ENCODE results near the gene ZNF445.

ZNF445 gene

DNA sequence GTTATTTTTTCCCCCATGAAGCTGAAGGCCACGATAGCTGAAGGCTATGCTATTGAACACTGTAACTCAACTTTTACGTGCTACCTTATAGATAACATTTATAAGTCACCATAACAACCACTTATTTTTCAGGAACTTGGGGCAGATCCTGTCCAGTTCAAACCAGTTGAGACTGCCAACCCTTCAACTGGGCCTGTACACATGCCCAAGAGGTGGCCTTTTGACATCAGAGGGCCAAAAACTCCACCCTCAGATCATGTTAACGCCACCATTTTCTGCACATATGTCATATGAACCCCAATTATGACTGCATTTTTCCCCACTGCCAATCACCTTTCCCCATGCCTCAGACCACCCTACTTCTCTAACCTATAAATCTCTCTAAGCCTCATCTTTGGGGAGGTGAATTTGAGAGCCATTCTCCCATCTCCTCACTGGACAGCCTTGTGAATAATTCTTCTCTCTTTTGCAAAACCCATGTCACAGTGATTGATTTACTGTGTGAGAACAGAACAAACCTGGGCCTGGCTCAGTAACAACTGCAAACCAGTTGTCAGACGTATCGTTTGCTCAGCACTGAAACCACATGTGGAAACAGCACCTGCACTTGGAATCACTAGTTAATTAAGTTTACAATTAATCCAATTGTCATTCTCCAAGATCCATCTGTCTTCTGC is 42.5 kb downstream of the ZNF445 start:
- no peak for DNase-seq
- Histone ChIP-seq H3K9me3 (no peaks in the 10 kb centered on the region), H3K27ac (no peak overlapping the region), H3K27me3 (no peaks in the 10 kb centered on the region), H3K4me3 (no peak overlapping the region), H3K4me1 (peaks cover 0 to 11% (median 8%) of the 10 kb centered on the region in 4 donors), H3K36me3 (no peaks in the 10 kb centered on the region)
- intact Hi-C loops (cut with DNase I; ENCODE audit: low total_unique reads), result no loop called here
- TF ChIP-seq, protein P1, sequence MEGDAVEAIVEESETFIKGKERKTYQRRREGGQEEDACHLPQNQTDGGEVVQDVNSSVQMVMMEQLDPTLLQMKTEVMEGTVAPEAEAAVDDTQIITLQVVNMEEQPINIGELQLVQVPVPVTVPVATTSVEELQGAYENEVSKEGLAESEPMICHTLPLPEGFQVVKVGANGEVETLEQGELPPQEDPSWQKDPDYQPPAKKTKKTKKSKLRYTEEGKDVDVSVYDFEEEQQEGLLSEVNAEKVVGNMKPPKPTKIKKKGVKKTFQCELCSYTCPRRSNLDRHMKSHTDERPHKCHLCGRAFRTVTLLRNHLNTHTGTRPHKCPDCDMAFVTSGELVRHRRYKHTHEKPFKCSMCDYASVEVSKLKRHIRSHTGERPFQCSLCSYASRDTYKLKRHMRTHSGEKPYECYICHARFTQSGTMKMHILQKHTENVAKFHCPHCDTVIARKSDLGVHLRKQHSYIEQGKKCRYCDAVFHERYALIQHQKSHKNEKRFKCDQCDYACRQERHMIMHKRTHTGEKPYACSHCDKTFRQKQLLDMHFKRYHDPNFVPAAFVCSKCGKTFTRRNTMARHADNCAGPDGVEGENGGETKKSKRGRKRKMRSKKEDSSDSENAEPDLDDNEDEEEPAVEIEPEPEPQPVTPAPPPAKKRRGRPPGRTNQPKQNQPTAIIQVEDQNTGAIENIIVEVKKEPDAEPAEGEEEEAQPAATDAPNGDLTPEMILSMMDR (IDR thresholded peaks at IDR 0.05), result no peak

DNA sequence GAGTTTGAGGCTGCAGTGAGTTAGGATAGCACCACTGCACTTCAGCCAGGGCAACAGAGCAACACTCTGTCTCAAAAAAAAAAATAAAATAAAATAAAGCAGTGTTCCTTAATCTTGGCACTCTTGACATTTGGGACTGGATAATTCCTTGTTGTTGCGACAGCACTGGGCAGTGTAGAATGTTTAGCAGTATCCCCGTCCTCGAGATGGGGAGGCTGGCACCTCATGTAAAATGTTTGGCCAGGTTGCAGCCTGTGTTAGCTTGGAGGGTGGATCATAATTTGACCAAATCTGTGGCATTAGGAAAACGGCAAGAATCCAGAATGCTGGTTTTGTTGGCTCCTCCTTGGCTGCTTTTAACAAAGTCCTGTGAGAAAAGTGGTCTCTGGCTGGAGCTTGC is 47.0 kb downstream of the ZNF445 start:
- TF ChIP-seq, protein P1 (IDR thresholded peaks at IDR 0.05), result no peak
- Histone ChIP-seq H3K27me3 (no peaks in the 10 kb centered on the region), H3K4me3 (no peak overlapping the region), H3K36me3 (no peaks in the 10 kb centered on the region), H3K9me3 (no peaks in the 10 kb centered on the region), H3K4me1 (no peaks in the 10 kb centered on the region), H3K27ac (no peak overlapping the region)
- intact Hi-C loops (cut with DNase I; ENCODE audit: low total_unique reads), result no loop called here
- no peak for DNase-seq

DNA sequence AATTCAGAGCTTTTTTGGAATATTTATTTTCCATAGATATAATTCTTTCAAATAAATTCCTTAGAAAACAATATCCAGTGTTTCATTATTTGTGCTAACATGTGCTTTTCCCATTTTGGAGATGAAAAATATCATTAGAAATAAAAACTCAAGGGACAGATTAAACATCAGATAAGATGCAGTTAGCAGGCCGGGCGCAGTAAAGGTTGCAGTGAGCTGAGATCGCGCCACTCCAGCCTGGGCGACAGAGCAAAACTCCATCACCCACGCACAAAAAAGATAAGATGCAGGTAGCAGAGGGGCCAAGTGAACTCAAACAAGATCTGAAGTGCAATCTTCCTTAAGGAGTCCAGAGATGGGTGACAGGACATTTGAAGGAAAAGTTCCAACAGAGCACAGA is 48.0 kb downstream of the ZNF445 start:
- no peak overlapping the region for H3K4me3 ChIP-seq
- TF ChIP-seq, protein P1 (IDR thresholded peaks at IDR 0.05), result no peak
- no peak for DNase-seq
- H3K36me3 ChIP-seq, result no peaks in the 10 kb centered on the region
- H3K27ac ChIP-seq, result no peak overlapping the region
- no peaks in the 10 kb centered on the region for H3K4me1 ChIP-seq
- H3K27me3 ChIP-seq, result no peaks in the 10 kb centered on the region
- no peaks in the 10 kb centered on the region for H3K9me3 ChIP-seq
- intact Hi-C loops (cut with DNase I; ENCODE audit: low total_unique reads), result no loop called here

DNA sequence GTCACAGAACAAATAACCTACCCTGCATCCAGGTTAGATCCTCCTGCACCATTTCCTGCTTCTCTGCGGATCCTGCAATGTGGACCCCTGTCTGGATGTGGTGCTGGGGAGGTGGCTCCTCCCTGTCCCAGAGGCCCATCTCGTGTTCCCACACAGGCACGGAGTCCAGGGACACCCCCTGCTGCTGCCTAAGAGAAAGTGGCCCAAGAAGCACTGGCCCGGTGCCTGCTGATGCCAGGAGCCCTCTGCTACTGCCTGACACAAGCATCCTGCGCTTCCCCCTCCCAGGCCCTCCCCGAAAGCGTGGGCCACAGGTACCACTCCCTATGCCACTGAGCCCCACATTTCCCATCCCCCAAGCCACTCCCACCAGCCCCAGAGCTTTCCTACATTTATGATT is 48.6 kb downstream of the ZNF445 start:
- DNase-seq, result no peak
- H3K9me3 ChIP-seq, result no peaks in the 10 kb centered on the region
- intact Hi-C loops (cut with DNase I; ENCODE audit: low total_unique reads), result no loop called here
- H3K36me3 ChIP-seq, result no peaks in the 10 kb centered on the region
- no peaks in the 10 kb centered on the region for H3K27me3 ChIP-seq
- TF ChIP-seq, protein P1 (IDR thresholded peaks at IDR 0.05), result no peak
- no peaks in the 10 kb centered on the region for H3K4me1 ChIP-seq
- H3K27ac ChIP-seq, result no peak overlapping the region
- no peak overlapping the region for H3K4me3 ChIP-seq

DNA sequence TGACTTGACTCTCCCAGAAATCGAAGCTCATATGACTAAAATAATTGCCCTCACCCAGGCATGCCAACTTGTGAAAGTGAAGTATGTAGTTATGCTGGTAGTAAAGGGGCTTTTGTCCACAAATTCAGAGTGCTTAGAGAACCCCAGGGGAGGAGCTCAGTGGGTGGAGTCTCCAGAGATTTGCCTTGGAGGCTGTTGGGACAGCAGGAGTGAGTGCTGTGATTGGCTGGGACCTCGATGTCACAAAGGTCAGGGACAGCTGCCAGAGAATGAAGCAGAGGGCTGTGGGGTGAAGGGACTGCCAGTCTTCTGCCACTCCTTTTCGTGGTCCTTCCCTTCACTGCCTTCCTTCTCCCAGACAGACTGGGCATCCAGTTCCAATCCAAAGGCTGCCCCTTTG is 49.8 kb downstream of the ZNF445 start:
- no peak overlapping the region for H3K27ac ChIP-seq
- DNase-seq, result no peak
- intact Hi-C loops (cut with DNase I; ENCODE audit: low total_unique reads), result no loop called here

More for the DNA sequence above, 49.8 kb downstream of the ZNF445 start:
- H3K27me3 ChIP-seq, result peaks cover 0 to 3% of the 10 kb centered on the region in 2 donors
- H3K36me3 ChIP-seq, result no peaks in the 10 kb centered on the region
- no peaks in the 10 kb centered on the region for H3K4me1 ChIP-seq
- TF ChIP-seq, protein P1 (IDR thresholded peaks at IDR 0.05), result no peak
- no peaks in the 10 kb centered on the region for H3K9me3 ChIP-seq
- no peak overlapping the region for H3K4me3 ChIP-seq

Data from tibial artery (tissue), 4 donors.